ENCODE measurements around the gene RAD51D.
"Not testable (repeated sequence)": the region's sequence is repeated elsewhere in the genome, so short reads cannot be mapped to it uniquely, and the experiment has no call there.

Gene RAD51D

GRCh38 chr17:35051579-35052240, 68.0 kb downstream of the RAD51D start:
- DNase-seq (ENCODE audit: low read depth, low spot score) = no peak
- Histone ChIP-seq H3K36me3 (ENCODE audit: control insufficient read depth, insufficient read depth, low read length) (no peaks in the 10 kb centered on the region), H3K4me3 (ENCODE audit: low read length) (no peak overlapping the region), H3K27me3 (ENCODE audit: control insufficient read depth, insufficient read depth, low read length) (no peaks in the 10 kb centered on the region), H3K27ac (ENCODE audit: low read length) (no peak overlapping the region), H3K9me3 (ENCODE audit: control insufficient read depth, insufficient read depth, low read length) (no peaks in the 10 kb centered on the region), H3K4me1 (ENCODE audit: control insufficient read depth, insufficient read depth, low read length) (no peaks in the 10 kb centered on the region; the same call in 1 of the 2 replicates)
- no CpG with 5 or more reads among the region's 6 CpGs for whole genome bisulfite sequencing (ENCODE audit: insufficient coverage, insufficient read length)

GRCh38 chr17:35051183-35051578, 68.5 kb downstream of the RAD51D start:
- no peaks in the 10 kb centered on the region for H3K9me3 ChIP-seq (ENCODE audit: control insufficient read depth, insufficient read depth, low read length)
- WGBS (ENCODE audit: insufficient coverage, insufficient read length) = no CpG with 5 or more reads among the region's 2 CpGs
- H3K4me1 ChIP-seq (ENCODE audit: control insufficient read depth, insufficient read depth, low read length) = no peaks in the 10 kb centered on the region; the same call in 1 of the 2 replicates
- no peak for DNase-seq (ENCODE audit: low read depth, low spot score)
- no peak overlapping the region for H3K4me3 ChIP-seq (ENCODE audit: low read length)
- H3K27me3 ChIP-seq (ENCODE audit: control insufficient read depth, insufficient read depth, low read length) = no peaks in the 10 kb centered on the region
- no peak overlapping the region for H3K27ac ChIP-seq (ENCODE audit: low read length)
- H3K36me3 ChIP-seq (ENCODE audit: control insufficient read depth, insufficient read depth, low read length) = no peaks in the 10 kb centered on the region

DNA sequence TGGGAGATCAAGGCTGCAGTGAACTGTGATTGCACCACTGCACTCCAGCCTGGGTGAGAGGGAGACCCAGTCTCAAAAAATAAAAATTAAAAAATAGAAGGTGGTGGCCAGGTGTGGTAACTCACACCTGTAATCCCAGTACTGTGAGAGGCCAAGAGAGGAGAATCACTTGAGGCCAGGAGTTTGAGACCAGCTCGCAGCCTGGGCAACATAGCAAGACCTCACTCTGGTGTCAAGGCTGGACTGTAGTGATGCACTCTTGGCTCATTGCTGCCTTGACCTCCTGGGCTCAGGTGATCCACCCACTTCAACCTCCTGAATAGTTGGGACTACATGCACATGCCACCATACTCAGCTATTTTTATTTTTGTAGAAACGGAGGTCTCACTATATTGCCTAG, 69.5 kb downstream of the RAD51D start:
- WGBS (ENCODE audit: insufficient coverage, insufficient read length) = no CpG with 5 or more reads among the region's 2 CpGs
- Histone ChIP-seq H3K27me3 (ENCODE audit: control insufficient read depth, insufficient read depth, low read length) (no peaks in the 10 kb centered on the region), H3K9me3 (ENCODE audit: control insufficient read depth, insufficient read depth, low read length) (no peaks in the 10 kb centered on the region), H3K36me3 (ENCODE audit: control insufficient read depth, insufficient read depth, low read length) (no peaks in the 10 kb centered on the region), H3K4me1 (ENCODE audit: control insufficient read depth, insufficient read depth, low read length) (no peaks in the 10 kb centered on the region; the same call in 1 of the 2 replicates), H3K27ac (ENCODE audit: low read length) (no peak overlapping the region), H3K4me3 (ENCODE audit: low read length) (no peak overlapping the region)
- no peak for DNase-seq (ENCODE audit: low read depth, low spot score)

GRCh38 chr17:35048685-35049379, 70.8 kb downstream of the RAD51D start:
- no peaks in the 10 kb centered on the region for H3K9me3 ChIP-seq (ENCODE audit: control insufficient read depth, insufficient read depth, low read length)
- H3K36me3 ChIP-seq (ENCODE audit: control insufficient read depth, insufficient read depth, low read length) = no peaks in the 10 kb centered on the region
- H3K27me3 ChIP-seq (ENCODE audit: control insufficient read depth, insufficient read depth, low read length) = no peaks in the 10 kb centered on the region
- no CpG with 5 or more reads among the region's 3 CpGs for WGBS (ENCODE audit: insufficient coverage, insufficient read length)
- DNase-seq (ENCODE audit: low read depth, low spot score) = no peak
- no peak overlapping the region for H3K4me3 ChIP-seq (ENCODE audit: low read length)
- no peak overlapping the region for H3K27ac ChIP-seq (ENCODE audit: low read length)
- H3K4me1 ChIP-seq (ENCODE audit: control insufficient read depth, insufficient read depth, low read length) = no peaks in the 10 kb centered on the region; the same call in 1 of the 2 replicates

- no CpG with 5 or more reads among the region's 5 CpGs for WGBS (ENCODE audit: insufficient coverage, insufficient read length)
- no peak for DNase-seq (ENCODE audit: low read depth, low spot score)
- Histone ChIP-seq H3K27me3 (ENCODE audit: control insufficient read depth, insufficient read depth, low read length) (no peaks in the 10 kb centered on the region), H3K27ac (ENCODE audit: low read length) (no peak overlapping the region), H3K9me3 (ENCODE audit: control insufficient read depth, insufficient read depth, low read length) (no peaks in the 10 kb centered on the region), H3K4me3 (ENCODE audit: low read length) (no peak overlapping the region), H3K4me1 (ENCODE audit: control insufficient read depth, insufficient read depth, low read length) (no peaks in the 10 kb centered on the region), H3K36me3 (ENCODE audit: control insufficient read depth, insufficient read depth, low read length) (no peaks in the 10 kb centered on the region)
Measured at GRCh38 chr17:35046740-35047283, 72.8 kb downstream of the RAD51D start.

GRCh38 chr17:35046245-35046644, 73.4 kb downstream of the RAD51D start:
- no peak overlapping the region for H3K27ac ChIP-seq (ENCODE audit: low read length)
- no peak overlapping the region for H3K4me3 ChIP-seq (ENCODE audit: low read length)

DNA sequence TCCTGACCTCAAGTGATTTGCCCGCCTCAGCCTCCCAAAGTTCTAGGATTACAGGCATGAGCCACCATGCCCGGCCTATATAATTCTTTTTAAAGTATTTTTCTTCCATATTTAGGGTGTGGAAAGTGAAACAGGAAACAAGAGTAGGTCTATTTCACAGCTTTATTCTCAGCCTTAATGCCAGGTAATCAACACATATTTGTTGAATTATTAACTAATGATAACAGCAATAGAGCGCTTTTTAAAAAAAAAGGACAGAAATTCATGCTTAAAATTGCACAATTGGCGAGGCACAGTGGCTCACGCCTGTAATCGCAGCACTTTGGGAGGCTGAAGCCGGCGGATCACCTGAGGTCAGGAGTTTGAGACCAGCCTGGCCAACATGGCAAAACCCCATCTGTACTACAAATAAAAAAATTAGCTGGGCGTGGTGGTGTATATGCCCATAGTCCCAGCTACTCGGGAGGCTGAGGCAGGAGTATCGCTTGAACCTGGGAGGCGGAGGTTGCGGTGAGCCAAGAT, 74.1 kb downstream of the RAD51D start:
- H3K27me3 ChIP-seq (ENCODE audit: control insufficient read depth, insufficient read depth, low read length); H3K4me1 ChIP-seq (ENCODE audit: control insufficient read depth, insufficient read depth, low read length); DNase-seq (ENCODE audit: low read depth, low spot score); H3K36me3 ChIP-seq (ENCODE audit: control insufficient read depth, insufficient read depth, low read length); H3K4me3 ChIP-seq (ENCODE audit: low read length); H3K27ac ChIP-seq (ENCODE audit: low read length); H3K9me3 ChIP-seq (ENCODE audit: control insufficient read depth, insufficient read depth, low read length): not testable (repeated sequence)
- WGBS (ENCODE audit: insufficient coverage, insufficient read length) = no CpG with 5 or more reads among the region's 13 CpGs

More at GRCh38 chr17:35046245-35046644, 73.4 kb downstream of the RAD51D start:
- no peaks in the 10 kb centered on the region for H3K27me3 ChIP-seq (ENCODE audit: control insufficient read depth, insufficient read depth, low read length)
- no peak for DNase-seq (ENCODE audit: low read depth, low spot score)
- no CpG with 5 or more reads among the region's 4 CpGs for WGBS (ENCODE audit: insufficient coverage, insufficient read length)
- no peaks in the 10 kb centered on the region for H3K4me1 ChIP-seq (ENCODE audit: control insufficient read depth, insufficient read depth, low read length)
- H3K36me3 ChIP-seq (ENCODE audit: control insufficient read depth, insufficient read depth, low read length) = no peaks in the 10 kb centered on the region
- no peaks in the 10 kb centered on the region for H3K9me3 ChIP-seq (ENCODE audit: control insufficient read depth, insufficient read depth, low read length)

- no CpG with 5 or more reads among the region's 8 CpGs for WGBS (ENCODE audit: insufficient coverage, insufficient read length)
- H3K36me3 ChIP-seq (ENCODE audit: control insufficient read depth, insufficient read depth, low read length) = no peaks in the 10 kb centered on the region
- no peak overlapping the region for H3K27ac ChIP-seq (ENCODE audit: low read length)
- no peaks in the 10 kb centered on the region for H3K27me3 ChIP-seq (ENCODE audit: control insufficient read depth, insufficient read depth, low read length)
- no peak overlapping the region for H3K4me3 ChIP-seq (ENCODE audit: low read length)
- DNase-seq (ENCODE audit: low read depth, low spot score) = no peak
- H3K4me1 ChIP-seq (ENCODE audit: control insufficient read depth, insufficient read depth, low read length) = no peaks in the 10 kb centered on the region
- no peaks in the 10 kb centered on the region for H3K9me3 ChIP-seq (ENCODE audit: control insufficient read depth, insufficient read depth, low read length)
Measured at GRCh38 chr17:35044181-35044580, 75.5 kb downstream of the RAD51D start.
